GM21526 (cell line): ENCODE results near the gene KCNH2.

ENCODE experiments used
- ATAC-seq: cut with Tn5 transposase; IDR thresholded peaks from one replicate; pipeline ENCODE4 v1.9.1; 2021; ENCODE audit warnings: moderate library complexity; ENCODE audit not compliant: unreplicated experiment, low FRiP score

Gene KCNH2

DNA sequence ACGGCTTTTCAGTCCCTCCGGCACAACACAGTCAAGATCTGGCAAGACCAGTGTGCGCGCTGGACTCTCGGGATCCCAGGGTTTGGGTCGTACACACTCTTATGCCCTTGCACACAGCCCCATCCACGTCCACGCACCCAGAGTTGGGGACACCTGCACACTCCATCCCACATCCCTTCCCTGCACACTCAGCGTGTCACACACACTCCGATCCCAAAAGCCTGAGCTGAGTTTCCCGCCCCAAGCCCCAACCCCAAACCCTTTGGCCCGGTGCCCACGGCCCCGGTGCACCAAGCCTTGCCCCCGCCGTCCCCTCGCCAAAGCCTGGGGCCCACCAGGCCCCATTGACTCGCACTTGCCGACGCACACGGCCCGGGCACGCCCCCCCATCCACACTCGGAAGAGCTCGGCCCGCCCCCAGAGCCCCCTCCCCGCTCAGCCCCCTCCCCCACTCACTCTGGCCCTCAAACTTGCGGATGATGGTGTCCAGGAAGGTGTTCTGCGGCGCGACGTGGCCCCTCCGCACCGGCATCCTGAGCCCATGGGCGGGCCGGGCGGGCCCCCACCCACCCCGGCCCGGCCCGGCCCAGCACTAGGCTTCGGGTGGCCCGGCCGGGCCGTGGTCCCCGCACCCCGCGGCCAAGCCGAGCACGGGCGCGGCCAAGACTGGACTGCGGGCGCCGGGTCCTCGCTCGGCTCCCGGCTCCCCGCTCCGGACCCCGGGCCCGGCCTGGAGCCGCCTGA lies 567 bp downstream of the KCNH2 start:
- ATAC-seq, result no peak

DNA sequence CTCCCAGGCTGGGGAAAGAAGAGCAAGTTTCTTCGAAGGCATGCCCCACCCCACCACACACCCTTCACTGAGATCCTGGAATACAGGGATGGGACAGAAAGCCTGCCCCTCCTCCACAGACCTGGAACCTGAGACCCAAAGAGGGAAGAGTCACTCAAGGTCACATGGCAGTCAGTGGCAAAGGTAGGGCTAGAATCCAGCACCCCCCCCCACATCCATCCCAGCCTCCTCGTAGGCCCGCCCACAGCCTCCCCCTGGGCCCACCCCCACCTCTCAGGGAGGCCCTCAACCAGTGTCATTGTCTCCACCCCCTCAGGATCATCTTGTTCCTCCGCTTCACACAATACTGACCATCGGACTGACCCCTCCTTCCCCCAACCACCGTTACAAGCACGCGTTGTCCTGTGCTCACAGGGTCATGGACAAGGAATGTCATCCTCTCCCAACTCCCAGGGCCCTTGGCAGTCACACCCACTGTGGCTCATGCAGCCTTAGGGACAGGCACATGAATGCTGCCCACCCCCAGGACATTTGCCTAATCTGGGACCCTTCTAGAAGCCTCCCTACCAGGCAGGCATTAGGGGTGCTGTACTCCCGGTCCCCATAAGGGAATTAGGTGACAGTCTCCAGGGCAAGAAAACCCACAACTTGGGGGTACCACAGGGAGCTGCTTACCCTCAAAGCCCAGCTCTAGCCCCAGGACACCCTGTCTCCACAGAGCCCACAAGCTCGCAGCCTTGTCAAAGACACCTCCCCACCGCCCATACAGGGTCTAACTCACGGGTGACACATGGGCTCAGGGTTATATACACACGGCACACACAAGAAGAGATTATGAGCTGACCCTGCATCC lies 1.4 kb downstream of the KCNH2 start:
- ATAC-seq, result no peak

GRCh38 chr7:150975536-150976319 lies 2.4 kb downstream of the KCNH2 start:
- no peak for ATAC-seq

DNA sequence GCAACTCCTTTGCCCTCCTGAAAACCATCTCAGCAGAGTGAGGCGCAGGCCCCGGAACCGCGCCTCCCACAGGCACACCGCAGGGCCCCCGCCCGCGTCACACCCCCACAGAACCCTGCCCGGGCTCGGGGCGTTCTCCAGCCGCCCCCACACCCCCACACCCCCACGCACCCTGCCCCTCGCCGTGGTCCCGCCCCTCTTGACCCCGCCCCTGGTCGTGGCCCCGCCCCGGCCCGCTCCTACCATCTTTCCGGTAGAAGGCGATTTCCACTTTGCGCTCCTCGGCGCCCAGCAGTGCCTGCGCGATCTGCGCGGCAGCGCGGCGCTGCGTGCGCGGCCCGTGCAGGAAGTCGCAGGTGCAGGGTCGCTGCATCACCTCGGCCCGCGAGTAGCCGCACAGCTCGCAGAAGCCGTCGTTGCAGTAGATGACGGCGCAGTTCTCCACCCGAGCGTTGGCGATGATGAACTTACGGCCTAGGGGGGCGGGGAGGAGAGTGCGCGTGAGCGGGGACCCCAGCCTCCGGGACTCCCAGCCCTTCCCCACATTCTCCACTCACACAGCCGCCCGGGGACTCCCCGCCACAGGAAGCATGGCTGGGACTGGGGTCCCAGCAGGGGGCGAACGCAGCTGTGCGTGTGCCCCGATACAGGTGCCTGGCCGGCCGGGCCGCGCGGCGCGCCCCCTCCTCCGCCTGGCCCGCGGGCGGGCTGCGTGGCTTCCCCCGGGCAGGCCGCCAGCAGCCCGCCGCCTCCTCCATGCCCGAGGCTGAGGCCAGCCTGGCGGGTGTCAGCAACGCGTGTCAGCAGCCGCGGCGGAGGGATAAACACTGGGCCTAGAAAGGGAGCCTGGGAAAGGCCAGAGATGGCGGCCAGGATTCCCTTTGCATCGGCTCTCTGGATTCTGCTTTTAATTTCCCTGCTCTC lies 3.4 kb downstream of the KCNH2 start:
- ATAC-seq, result peak; percentile 50

GRCh38 chr7:150973571-150974451 lies 4.3 kb downstream of the KCNH2 start:
- no peak for ATAC-seq

- ATAC-seq, result no peak
These were observed 5.4 kb downstream of the KCNH2 start for GRCh38 chr7:150972741-150973140.

DNA sequence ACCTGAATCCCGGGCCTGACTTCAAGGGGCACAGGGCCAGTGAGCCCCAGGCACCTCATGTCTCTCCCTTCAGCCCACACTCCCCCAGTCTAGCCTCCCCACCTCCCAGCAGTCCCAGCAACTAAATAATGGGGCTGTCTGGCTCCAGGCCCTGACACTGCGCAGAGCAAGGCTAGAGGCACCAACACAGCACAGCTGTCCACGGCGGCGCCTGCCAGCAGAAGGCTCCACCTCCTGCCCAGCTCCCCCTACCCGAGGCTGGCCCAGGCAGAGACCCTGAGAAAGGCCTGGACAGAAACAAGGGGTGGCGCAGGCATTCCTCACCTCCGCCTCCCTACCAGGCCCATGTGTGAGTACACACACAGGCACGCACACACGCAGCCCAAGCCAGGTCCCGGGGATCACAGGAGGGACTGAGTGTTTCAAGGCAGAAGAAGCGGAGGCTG lies 6.1 kb downstream of the KCNH2 start:
- ATAC-seq, result no peak

DNA sequence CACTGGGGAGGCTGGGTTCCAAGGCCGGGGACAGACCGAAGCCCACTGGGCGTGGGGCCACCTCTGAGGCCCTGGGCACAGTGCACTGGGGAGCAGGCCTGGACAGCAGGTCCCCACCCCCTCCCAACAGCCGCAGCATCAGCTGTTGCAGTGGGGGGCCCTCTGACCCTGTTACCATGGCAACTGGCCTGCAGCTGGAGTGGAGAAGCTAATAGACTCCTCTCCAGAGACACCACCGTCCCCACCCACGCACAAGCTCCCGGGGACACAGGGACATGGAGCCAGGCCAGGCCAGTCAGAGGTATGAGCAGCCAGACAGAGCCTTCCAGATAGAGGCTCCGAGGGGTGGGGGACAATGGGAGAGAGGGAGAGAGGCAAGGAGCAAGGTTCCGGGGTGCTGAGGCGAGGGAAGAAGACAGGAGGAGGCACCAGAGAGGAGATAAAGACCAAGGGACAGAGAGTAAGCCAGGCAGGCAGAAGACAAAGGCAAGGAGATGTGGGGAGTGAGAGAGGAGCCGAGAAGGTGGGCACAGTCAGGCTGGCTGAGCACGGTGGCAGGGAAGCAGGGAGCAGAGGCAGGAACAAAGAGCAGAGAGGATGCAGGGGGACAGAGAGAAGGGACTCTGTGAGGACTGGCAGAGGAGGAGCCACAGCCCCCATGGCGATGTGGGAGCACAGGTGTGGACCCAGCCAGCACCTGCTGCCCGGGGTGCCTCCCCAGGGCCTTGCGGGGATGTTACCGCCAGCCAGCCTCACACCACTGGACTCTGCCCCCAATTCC lies 6.7 kb downstream of the KCNH2 start:
- no peak for ATAC-seq

GRCh38 chr7:150970424-150970823 lies 7.7 kb downstream of the KCNH2 start:
- no peak for ATAC-seq

GRCh38 chr7:150969475-150969874 lies 8.6 kb downstream of the KCNH2 start:
- no peak for ATAC-seq

- no peak for ATAC-seq
These were observed 9.3 kb downstream of the KCNH2 start for GRCh38 chr7:150968734-150969372.

GRCh38 chr7:150968056-150968733 lies 9.9 kb downstream of the KCNH2 start:
- no peak for ATAC-seq

DNA sequence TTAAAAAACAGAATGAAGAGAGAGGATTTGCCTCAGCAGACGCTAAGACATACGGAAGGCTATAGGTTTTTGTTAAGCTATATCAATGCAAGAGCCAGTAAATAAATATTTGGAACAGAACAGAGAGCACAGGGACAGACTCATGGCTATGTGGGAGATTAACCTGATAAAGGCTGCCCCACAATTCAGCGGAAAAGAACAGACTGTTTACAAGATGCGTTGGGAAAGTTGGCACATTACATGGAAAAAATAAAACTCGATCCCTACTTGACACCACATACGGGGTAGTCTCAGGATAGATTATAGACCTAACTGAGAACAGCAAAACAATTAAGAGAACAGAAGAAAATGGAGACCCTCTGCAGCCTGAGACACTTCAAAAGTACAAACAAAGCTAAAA lies 10.8 kb downstream of the KCNH2 start:
- no peak for ATAC-seq

DNA sequence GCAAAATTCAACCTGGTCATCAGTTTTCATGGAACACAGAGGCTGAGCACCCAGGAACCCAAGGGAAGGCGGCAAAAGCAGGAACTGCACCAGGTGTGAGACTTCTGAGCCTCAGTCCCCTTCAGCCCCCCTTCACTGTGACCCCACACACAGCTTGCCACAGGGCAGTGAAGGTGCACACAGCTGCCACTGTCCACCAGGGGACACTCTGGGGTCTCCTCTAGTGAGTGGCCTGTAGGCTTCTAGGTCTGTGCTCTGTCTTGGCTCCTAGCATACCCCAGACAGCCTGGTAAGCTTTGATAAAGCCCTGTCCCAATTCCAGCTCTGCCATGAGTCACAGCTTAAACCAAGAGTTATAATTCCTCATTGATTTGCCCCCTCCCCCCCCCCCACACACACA lies 12.1 kb downstream of the KCNH2 start:
- ATAC-seq, result no peak

GRCh38 chr7:150965273-150965830 lies 12.8 kb downstream of the KCNH2 start:
- ATAC-seq, result no peak

GRCh38 chr7:150964593-150965111 lies 13.5 kb downstream of the KCNH2 start:
- no peak for ATAC-seq
